Measurements from ENCODE around the gene TMSB15C.

The TMSB15C gene

GRCh38 chrX:104039689-104040505, 36.1 kb downstream of the TMSB15C start, which contains the start of gene H2BW2:
Gene H2BW2 (plus strand): TSS chrX:104039956. CDS start chrX:104039995, 39 bp downstream.
- no peak for DNase-seq (ENCODE audit: low read depth)
- no peak for TF ChIP-seq CTCF (conservative IDR thresholded peaks at IDR 0.05; ENCODE audit: low read length)
- no peak within 1 kb of the TSS for H3K4me3 ChIP-seq (ENCODE audit: low read length)

All from AG10803 (cell line).